GM21529 (cell line): ENCODE measurements around the gene KCNIP4.

Experiments used
- ATAC-seq: cut with Tn5 transposase; IDR thresholded peaks from one replicate; pipeline ENCODE4 v1.9.1; 2021; ENCODE audit not compliant: unreplicated experiment

KCNIP4 gene

GRCh38 chr4:21605006-21605405 is 343.6 kb downstream of the KCNIP4 start:
- ATAC-seq = no peak

DNA sequence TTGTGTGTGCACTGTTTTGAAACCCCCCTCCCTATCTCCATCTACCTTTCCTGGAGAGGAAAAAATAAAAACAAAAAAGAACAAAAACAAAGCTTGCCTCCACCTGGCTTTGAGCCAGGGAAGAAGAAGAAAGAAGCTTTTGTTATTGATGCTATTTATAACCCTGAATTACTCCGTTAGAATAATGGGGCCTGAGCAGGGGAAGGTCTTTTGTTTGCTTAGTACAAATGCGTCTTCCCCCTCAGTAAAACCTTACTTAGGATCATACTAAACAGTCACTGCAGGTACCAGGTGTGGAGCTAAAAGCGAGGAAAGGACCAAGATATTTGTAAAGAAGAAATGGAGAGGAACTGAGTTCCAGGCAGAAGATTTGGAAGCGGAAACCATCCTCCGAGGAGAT is 352.1 kb downstream of the KCNIP4 start:
- no peak for ATAC-seq

- no peak for ATAC-seq
Measured at GRCh38 chr4:21593671-21594001, 354.9 kb downstream of the KCNIP4 start.

- no peak for ATAC-seq
Measured at GRCh38 chr4:21592970-21593670, 355.5 kb downstream of the KCNIP4 start.

DNA sequence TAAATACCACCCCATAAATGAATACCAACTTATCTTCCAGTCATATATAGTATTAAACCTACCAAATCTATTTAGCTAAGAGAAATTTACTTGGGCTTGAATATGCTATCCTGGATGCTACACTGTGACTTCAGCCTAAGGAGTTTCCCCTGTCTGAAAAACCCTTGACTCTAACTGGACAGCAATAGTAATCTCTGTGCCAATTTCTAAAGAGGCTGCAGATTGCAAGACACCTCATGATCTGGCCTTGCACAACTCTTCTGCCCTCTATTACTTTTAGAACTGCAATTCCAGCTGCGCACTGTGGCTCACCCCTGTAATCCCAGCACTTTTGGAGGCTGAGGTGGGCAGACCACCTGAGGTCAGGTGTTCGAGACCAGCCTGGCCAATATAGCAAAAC is 371.5 kb downstream of the KCNIP4 start:
- no peak for ATAC-seq

DNA sequence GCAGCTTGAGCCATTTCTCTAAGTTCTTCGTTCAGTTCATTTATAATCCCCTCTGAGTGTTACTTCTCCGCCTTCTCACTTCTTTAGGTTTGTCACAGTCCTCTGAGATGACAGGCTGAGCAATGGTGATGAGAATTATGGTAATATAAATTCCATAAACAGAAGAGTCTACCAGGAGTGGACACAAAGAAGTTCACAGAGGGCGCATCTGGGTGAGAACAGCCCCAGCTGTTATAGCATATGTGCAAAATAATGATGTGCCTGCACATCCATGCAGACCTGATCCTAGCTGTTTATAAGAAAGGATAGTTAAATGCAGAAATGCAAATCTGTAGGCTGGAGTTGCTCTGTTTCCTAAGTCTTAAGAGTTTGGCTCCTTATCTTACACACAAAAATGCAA is 377.5 kb downstream of the KCNIP4 start:
- ATAC-seq = no peak

- ATAC-seq = no peak
Measured at GRCh38 chr4:21569638-21570037, 378.9 kb downstream of the KCNIP4 start.

DNA sequence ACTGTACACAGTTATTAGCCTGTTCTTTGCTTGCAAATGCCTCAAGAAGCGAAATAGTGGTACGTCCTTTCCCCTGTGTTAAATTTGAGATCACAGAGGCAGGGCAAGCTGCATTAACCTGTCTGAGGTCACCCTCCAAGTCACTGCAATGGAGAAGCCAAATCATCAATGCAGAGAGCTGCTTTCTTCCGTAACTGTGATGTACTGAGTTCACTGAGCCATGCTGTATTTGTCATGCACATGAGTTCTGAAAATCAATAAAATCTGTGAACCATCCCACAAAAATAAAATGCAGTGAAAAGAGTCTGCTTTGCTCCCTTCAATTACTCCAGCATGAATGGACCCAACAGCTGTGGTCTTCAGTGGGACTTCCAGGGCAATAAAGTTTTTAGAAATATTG is 393.5 kb downstream of the KCNIP4 start:
- ATAC-seq = no peak

- no peak for ATAC-seq
Measured at GRCh38 chr4:21554500-21554899, 394.1 kb downstream of the KCNIP4 start.

- ATAC-seq = no peak
Measured at GRCh38 chr4:21554066-21554465, 394.5 kb downstream of the KCNIP4 start.

GRCh38 chr4:21552455-21552854 is 396.1 kb downstream of the KCNIP4 start:
- no peak for ATAC-seq

- ATAC-seq = no peak
Measured at GRCh38 chr4:21544955-21545354, 403.6 kb downstream of the KCNIP4 start.

GRCh38 chr4:21544415-21544814 is 404.2 kb downstream of the KCNIP4 start:
- no peak for ATAC-seq

DNA sequence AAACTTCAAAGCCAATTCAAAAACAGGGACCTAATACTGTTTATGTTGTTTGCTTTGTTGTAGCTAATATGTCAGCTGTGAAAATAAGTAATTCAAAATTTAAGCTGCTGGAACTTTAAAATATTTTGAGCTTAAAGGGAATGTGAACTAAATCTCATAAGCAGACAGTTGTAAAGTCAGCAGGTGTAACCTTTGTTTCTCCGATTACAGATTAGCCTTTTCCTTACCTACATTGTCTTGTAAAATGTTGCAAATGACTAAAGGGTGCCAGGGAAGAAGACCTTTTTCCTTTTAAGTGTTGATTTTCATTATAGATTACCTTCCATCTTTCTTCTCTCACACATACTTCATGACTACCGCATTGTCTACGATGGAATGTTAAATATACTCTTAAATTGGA is 405.1 kb downstream of the KCNIP4 start:
- no peak for ATAC-seq

DNA sequence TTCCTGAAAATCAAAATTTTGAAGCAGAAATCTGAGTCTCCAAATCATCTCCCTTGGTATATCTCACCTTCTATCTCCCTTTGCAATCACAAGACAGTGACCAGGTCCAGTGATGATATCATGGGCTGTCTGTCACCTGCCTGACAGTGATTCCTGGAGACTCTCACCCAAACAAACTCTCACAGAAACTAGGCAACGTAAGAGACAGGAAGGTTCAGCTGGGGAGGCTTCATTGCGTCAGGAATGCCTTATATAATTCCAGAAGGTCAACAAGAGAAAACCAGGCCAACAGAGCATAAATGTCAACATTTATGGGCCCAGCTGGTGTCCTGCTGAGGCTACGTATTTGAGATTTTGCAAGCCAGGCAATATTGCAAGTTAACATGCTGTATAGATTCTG is 412.7 kb downstream of the KCNIP4 start:
- no peak for ATAC-seq

DNA sequence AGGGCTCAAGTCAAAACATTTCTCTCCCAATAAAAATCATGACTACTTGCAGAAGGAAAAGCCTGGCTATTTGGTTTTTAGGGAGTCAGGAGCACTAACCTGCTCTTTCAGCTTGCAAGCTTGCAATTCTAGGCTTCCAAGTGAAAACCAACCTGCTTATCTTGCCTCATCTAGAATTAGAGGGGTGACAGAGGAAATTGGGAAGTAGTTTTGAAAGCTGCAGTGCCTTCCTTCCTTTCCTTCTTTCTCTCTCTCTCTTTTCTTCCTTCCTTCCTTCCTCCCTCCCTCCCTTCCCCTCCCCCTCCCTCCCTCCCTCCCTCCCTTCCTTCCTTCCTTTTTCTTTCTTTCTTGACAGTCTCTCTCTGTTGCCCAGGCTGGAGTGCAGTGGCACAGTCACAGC is 417.5 kb downstream of the KCNIP4 start:
- no peak for ATAC-seq

DNA sequence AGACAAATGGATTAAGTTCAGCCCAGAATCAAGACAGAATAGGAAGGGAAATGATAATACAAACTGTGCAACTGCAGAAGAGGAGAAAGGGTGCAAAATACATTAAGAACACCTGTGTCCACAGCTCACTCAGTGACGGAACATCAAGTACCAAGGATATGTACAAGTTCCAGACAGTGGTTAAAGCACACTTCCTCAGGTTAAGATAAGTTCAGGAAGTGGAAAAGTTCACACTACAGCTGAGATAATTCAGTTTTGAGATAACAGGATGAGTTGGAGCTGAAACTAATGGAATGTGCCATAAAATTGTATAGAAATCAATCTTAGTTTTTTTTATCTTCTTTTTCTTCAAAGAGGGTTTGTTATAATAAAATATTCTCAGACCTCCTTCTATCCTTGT is 419.4 kb downstream of the KCNIP4 start:
- ATAC-seq = no peak

- ATAC-seq = no peak
Measured at GRCh38 chr4:21522296-21522695, 426.3 kb downstream of the KCNIP4 start.

DNA sequence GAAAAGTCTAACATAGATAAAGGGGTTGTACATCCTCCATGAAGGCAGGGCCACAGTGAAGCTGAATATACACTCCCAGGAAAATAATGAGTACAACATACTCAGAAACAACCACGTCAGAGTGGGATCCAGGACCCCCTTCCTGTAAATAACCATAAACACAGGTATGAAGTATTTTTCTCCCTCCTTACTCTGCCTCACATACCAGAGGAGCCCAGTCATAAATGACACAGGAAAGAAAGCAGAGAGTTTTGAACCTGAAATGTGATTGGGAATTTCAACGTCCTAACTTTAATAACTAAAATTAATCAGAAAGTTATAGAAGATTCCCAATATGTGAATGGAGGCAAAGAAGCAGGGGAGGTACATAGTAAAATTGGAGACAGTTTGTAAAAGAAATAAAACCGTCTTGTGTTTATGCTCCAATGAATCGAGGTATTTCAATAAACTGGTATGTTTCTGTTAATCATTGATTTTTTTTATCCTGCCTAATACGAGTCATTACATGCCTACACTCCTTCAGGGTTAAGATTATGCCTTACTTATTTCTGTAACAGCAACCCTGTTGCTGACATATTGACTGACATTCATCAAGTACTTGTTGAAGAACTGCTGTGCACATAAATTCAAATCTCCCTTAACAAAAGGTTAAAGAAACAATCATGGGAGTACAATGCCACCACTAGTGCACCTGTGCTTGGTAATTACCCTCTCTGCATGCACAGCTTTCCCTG is 431.3 kb downstream of the KCNIP4 start:
- no peak for ATAC-seq

GRCh38 chr4:21514022-21514694 is 434.4 kb downstream of the KCNIP4 start:
- ATAC-seq = no peak

- no peak for ATAC-seq
Measured at GRCh38 chr4:21512353-21512752, 436.2 kb downstream of the KCNIP4 start.

- no peak for ATAC-seq
Measured at GRCh38 chr4:21507439-21507838, 441.1 kb downstream of the KCNIP4 start.
